Uterus (tissue), 4 donors: ENCODE data around the gene DCAF10. TPM values are rescaled to one million over a fixed set of nuclear protein-coding genes. Genes with fewer than 3 reads are reported as not detected.
A peak's percentile ranks its signal among the peaks of the same experiment; 100 is the strongest.

ENCODE experiments used
- DNase-seq, 2 donors: peaks; one replicate each; pipeline ENCODE4 v3.0.0-alpha.2; 2019 to 2020
- H3K27ac ChIP-seq, 2 donors: fragments of 200-600 bp; sonication (generic); 1 replicate in 1 of 2; 2 replicates in 1 of 2; pipeline ENCODE4 v1.5.1; 2016 to 2018
- H3K27me3 ChIP-seq, 2 donors: fragments of 200-600 bp; sonication (generic); one replicate each; pipeline ENCODE4 v1.5.1; 2018 to 2019; ENCODE audit warnings: control low read depth in 1 of 2
- H3K36me3 ChIP-seq, 2 donors: fragments of 200-600 bp; sonication (generic); one replicate each; pipeline ENCODE4 v1.5.1; 2019; ENCODE audit warnings: control low read depth in 1 of 2
- H3K4me1 ChIP-seq, 2 donors: fragments of 200-600 bp; sonication (generic); one replicate each; pipeline ENCODE4 v1.5.1; 2018 to 2019; ENCODE audit warnings: control low read depth in 1 of 2
- H3K4me3 ChIP-seq, 2 donors: fragments of 200-600 bp; sonication (generic); 1 replicate in 1 of 2; 2 replicates in 1 of 2; pipeline ENCODE4 v1.5.1; 2018 to 2019; ENCODE audit warnings: mild to moderate bottlenecking in 1 of 2
- H3K9me3 ChIP-seq, 2 donors: fragments of 200-600 bp; sonication (generic); one replicate each; pipeline ENCODE4 v1.5.1; 2019; ENCODE audit warnings: control low read depth in 1 of 2
- POLR2A ChIP-seq, 2 donors: fragments of 450-650 bp; IDR thresholded peaks; one replicate each; pipeline ENCODE4 v1.6.1; 2016; ENCODE audit warnings: antibody characterized with exemption in 2 of 2, mild to moderate bottlenecking in 1 of 2, moderate library complexity in 1 of 2
- intact Hi-C: fragments of 100-400 bp; cut with DNase I; formaldehyde crosslinking; loops from one replicate; pipeline ENCODE4 v1.15.1; 2023; ENCODE audit warnings: low total_unique reads
- total RNA-seq, 4 donors: library from RNA; depleted of rRNA in 3 of 4; stranded (reverse); fragments of >200 nt in 3 of 4; gene quantifications; one replicate each; pipeline versions ENCODE4 v1.1.0 to v1.2.4, GENCODE V29; 2014 to 2023
- TF ChIP-seq, protein P1 (sequence below), 4 experiments: fragments of 200-600 bp in 2 of 4; fragments of 450-650 bp in 2 of 4; sonication (generic) in 2 of 4; IDR thresholded peaks; one replicate each; pipeline ENCODE4 v1.5.1; 2016 to 2019; ENCODE audit warnings: antibody characterized with exemption in 4 of 4, mild to moderate bottlenecking in 2 of 4, moderate library complexity in 1 of 4
- donor health status: DM: yes; HTN: yes; CAD: no.

Gene DCAF10
- total RNA-seq, 4 donors from 2014 or later, result 10.8 to 34.8 (median 29.6) TPM

DNA sequence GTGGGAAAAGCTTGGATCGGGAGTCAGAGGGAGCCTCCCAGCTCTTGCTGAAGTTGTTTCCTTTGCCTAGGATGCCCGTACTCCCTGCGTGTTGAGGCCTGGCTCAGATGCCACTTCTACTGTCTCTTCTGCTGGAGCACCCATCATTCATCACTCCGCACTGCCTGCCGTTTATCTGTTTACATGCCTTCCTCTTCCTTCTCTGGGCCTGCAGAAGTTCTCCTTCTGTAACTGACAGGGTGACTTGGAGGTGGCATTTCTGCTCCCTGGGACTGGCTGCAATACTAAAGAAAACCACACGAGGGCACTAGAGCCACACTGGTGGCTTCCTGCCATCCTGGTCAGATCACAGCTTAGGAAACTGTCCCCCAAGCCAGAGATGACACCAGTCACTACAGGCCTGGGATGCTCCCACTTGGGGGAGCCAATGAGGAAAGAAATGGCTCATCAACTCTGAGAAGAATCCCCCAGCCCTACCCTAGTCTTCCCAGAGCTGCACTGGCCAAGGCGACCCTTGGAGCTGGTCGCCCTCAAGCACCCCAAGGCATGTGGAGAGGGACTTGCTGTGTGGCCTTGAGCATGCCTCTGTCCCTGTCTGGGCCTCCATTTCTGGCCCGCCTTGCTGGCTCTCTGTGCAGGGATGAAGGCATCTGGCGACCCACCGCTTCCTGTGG lies 113.0 kb downstream of the DCAF10 start:
- no peak overlapping the region for H3K4me3 ChIP-seq
- peak; percentile 68 to 80 for DNase-seq
- H3K9me3 ChIP-seq, result no peaks in the 10 kb centered on the region
- H3K27me3 ChIP-seq, result no peaks in the 10 kb centered on the region
- no peaks in the 10 kb centered on the region for H3K36me3 ChIP-seq
- H3K4me1 ChIP-seq, result no peaks in the 10 kb centered on the region
- TF ChIP-seq, protein P1, sequence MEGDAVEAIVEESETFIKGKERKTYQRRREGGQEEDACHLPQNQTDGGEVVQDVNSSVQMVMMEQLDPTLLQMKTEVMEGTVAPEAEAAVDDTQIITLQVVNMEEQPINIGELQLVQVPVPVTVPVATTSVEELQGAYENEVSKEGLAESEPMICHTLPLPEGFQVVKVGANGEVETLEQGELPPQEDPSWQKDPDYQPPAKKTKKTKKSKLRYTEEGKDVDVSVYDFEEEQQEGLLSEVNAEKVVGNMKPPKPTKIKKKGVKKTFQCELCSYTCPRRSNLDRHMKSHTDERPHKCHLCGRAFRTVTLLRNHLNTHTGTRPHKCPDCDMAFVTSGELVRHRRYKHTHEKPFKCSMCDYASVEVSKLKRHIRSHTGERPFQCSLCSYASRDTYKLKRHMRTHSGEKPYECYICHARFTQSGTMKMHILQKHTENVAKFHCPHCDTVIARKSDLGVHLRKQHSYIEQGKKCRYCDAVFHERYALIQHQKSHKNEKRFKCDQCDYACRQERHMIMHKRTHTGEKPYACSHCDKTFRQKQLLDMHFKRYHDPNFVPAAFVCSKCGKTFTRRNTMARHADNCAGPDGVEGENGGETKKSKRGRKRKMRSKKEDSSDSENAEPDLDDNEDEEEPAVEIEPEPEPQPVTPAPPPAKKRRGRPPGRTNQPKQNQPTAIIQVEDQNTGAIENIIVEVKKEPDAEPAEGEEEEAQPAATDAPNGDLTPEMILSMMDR (IDR thresholded peaks at IDR 0.05), result peak; percentile 94 to 98 (median 96)
- peak in 1 of 2 donors; percentile 21 for TF ChIP-seq POLR2A (IDR thresholded peaks at IDR 0.05)
- H3K27ac ChIP-seq, result no peak overlapping the region
- intact Hi-C loops, result loop anchor here (5.0 to 10.0 kb wide), 3 partner anchors 151 to 449 kb away; partner anchors contain the start of gene SHB

GRCh38 chr9:37914154-37914551 lies 113.6 kb downstream of the DCAF10 start:
- no peak for TF ChIP-seq POLR2A (IDR thresholded peaks at IDR 0.05)
- TF ChIP-seq, protein P1 (IDR thresholded peaks at IDR 0.05), result no peak
- H3K4me3 ChIP-seq, result no peak overlapping the region
- no peak overlapping the region for H3K27ac ChIP-seq
- no peaks in the 10 kb centered on the region for H3K4me1 ChIP-seq
- no peaks in the 10 kb centered on the region for H3K27me3 ChIP-seq
- intact Hi-C loops, result loop anchor here (5.0 to 10.0 kb wide), 3 partner anchors 151 to 448 kb away; partner anchors contain the start of gene SHB
- no peaks in the 10 kb centered on the region for H3K36me3 ChIP-seq
- DNase-seq, result no peak
- no peaks in the 10 kb centered on the region for H3K9me3 ChIP-seq

DNA sequence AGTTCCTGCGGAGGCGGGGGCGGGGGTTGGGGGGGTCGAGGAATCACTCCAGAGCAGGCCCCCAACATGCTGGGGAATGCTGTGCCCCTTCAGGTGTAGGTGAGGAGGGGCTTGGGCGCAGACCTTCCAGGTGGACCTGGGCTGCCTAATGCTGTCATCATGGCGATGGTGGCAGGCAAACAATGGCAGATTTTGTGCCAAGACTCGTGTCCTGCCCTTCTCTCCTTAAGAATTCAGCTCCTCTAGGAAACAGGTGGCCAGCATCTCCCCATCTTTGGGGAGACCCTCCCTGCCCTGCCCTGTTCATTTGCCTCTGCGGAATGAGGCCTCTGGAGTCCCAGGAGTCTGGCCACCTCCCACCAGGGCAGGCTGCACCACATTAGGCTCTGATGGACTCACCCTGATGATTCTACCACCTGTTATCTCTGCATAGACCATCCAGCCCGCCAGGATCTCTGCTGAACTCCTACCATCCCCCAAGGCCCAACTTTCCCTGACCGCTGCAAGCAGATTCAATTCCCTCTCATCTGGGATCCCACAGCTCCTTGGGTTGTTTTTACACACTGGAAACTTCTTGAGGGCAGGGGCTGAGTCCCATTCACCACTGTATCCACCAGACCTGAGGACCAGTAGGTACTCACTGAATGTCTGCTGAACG lies 114.2 kb downstream of the DCAF10 start:
- no peak for TF ChIP-seq POLR2A (IDR thresholded peaks at IDR 0.05)
- TF ChIP-seq, protein P1 (IDR thresholded peaks at IDR 0.05), result no peak
- Histone ChIP-seq H3K4me1 (no peaks in the 10 kb centered on the region), H3K36me3 (no peaks in the 10 kb centered on the region), H3K27me3 (no peaks in the 10 kb centered on the region), H3K27ac (no peak overlapping the region), H3K4me3 (no peak overlapping the region), H3K9me3 (no peaks in the 10 kb centered on the region)
- intact Hi-C loops, result loop anchor here (5.0 to 10.0 kb wide), 3 partner anchors 150 to 447 kb away; partner anchors contain the start of gene SHB
- no peak for DNase-seq

GRCh38 chr9:37915911-37916470 lies 115.4 kb downstream of the DCAF10 start:
- H3K27ac ChIP-seq, result peak overlapping the region; percentile 50 to 51
- H3K4me1 ChIP-seq, result no peaks in the 10 kb centered on the region
- TF ChIP-seq POLR2A (IDR thresholded peaks at IDR 0.05), result no peak
- TF ChIP-seq, protein P1 (IDR thresholded peaks at IDR 0.05), result no peak
- no peak overlapping the region for H3K4me3 ChIP-seq
- no peak for DNase-seq
- no peaks in the 10 kb centered on the region for H3K36me3 ChIP-seq
- intact Hi-C loops, result loop anchor here (10.0 kb wide), 1 partner anchor 149 kb away; the partner anchor contains the start of gene SHB
- no peaks in the 10 kb centered on the region for H3K27me3 ChIP-seq
- H3K9me3 ChIP-seq, result no peaks in the 10 kb centered on the region
